Measurements from ENCODE around the gene WNT11. TPM values are rescaled to one million over a fixed set of nuclear protein-coding genes. Genes with fewer than 3 reads are reported as not detected.

WNT11 gene
- total RNA-seq, 1 experiment from 2014 or later: not detected

DNA sequence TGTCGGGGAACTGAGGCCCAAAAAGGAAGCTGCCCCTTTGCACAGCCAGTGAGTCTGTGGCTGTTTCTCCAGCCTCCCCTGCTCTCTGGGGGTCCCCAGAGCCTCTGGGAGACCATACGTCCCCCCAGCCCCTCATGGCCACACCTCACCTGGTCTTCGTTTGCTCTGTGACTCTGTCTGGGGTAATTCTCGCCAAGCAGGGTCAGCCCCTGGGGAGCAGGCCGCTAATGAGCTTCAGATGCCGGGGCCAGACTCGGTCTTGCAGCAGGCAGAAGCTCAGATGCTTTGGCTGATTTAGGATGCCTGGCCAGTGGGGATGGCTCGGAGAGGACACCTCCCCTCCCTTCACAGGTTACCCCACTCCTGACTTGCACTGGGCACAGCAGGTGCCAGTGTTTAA is 24.1 kb upstream of the WNT11 start:
- H3K36me3 ChIP-seq: no peaks in the 10 kb centered on the region
- no peak overlapping the region for H3K4me3 ChIP-seq
- H3K27me3 ChIP-seq: no peaks in the 10 kb centered on the region
- H3K9me3 ChIP-seq: no peaks in the 10 kb centered on the region
- no peak for DNase-seq

DNA sequence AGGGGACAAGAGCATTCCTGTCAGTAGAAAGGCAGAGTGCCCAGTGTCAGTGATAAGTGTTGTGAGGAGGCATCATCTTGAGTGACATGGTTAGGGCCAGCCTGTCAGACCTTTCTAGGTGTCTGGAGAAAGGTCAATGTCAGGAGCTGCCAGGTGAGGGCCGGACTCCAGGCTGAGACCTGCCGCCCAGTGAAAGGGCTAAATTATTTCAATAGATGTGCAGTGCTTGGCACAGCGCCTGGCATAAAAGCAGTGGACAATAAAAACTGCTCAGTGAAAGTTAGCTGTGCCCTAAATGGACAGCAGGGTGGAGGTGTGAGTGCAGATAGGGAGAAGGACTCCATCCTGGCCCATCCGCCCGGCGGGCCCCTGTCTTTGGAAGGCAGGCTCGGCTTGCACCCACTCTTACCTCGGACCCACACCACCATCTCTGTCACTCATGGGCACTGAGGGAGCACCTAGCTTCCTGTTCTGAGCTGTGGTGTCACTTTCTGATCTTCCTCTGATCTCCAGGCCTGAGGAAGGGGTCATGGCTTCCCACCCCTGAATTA is 23.5 kb upstream of the WNT11 start:
- Histone ChIP-seq H3K36me3 (no peaks in the 10 kb centered on the region), H3K27me3 (no peaks in the 10 kb centered on the region), H3K4me3 (no peak overlapping the region), H3K9me3 (no peaks in the 10 kb centered on the region)
- no peak for DNase-seq

DNA sequence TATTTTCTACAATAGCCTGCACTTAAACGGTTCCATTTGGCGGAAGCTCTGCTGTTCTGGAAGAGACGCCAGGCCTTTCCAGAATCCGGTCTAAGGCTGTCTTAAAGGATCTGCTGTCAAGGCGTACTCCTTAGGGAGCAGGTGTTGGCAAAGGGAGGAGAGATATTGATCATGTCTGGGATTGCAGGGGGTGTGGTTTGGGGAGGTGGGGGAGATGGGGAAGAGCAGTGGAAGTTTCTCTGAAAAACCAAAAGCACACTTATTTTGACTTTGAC is 22.5 kb upstream of the WNT11 start:
- no peak for DNase-seq
- H3K4me3 ChIP-seq: no peak overlapping the region
- H3K9me3 ChIP-seq: no peaks in the 10 kb centered on the region
- no peaks in the 10 kb centered on the region for H3K36me3 ChIP-seq
- H3K27me3 ChIP-seq: no peaks in the 10 kb centered on the region

DNA sequence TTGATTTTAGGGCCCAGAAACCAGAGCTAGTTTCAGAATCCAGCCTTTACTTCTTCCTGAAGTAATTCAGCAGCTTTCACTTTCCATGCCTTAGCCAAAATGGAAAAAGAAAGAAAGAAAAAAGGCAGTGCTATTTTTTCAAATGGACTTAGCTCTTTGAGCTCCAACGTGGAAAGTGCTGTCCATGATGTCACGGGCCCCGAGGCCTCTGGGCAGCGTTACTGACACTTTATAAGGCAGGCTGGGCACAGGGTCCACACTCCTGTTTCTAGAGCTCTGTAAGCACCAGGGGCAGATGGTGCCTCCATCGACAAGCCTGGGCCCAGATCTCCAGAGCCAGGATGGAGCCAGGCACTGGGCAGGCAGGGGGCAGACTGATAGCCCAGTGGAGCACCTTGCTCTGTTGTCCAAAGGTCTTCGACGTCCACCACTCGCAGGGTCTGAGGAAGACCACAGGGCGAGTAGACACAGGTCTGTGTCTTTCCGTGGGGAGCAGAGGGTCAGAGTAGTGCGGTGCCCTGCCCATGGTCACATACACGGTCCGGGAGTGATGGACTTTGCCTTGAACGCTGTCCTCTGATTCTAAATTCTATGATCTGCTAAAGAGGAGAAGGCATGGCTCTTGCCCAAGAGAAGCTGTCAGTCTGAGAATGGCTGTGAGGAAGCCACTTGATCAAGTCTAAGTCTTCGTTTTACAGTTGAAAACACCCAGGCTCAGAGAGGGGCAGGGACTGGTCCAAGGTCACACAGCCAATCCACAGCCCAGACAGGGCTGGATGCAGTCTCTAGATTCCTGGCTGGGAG is 22.0 kb upstream of the WNT11 start:
- H3K4me3 ChIP-seq: no peak overlapping the region
- H3K36me3 ChIP-seq: no peaks in the 10 kb centered on the region
- DNase-seq: no peak
- H3K9me3 ChIP-seq: no peaks in the 10 kb centered on the region
- H3K27me3 ChIP-seq: no peaks in the 10 kb centered on the region

DNA sequence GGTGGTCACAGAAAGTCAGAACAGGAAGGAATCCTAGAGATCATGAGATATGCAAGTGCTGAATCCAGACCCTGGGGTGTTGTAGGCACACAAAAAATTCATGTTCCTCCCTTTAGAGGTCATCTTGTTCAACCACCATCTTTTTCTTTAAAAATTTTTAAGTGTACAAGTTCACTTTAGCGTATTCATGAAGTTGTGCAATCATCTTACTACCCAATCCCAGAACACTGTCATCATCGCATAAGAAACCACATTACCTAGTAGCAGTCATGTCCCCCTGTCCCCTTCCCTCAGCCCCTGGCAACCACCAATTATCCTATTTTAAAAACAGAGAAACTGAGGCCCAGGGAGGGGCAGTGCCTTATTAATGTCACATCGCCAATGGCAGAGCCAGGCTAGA is 20.3 kb upstream of the WNT11 start:
- H3K27me3 ChIP-seq: no peaks in the 10 kb centered on the region
- no peak overlapping the region for H3K4me3 ChIP-seq
- no peaks in the 10 kb centered on the region for H3K9me3 ChIP-seq
- no peak for DNase-seq
- no peaks in the 10 kb centered on the region for H3K36me3 ChIP-seq

DNA sequence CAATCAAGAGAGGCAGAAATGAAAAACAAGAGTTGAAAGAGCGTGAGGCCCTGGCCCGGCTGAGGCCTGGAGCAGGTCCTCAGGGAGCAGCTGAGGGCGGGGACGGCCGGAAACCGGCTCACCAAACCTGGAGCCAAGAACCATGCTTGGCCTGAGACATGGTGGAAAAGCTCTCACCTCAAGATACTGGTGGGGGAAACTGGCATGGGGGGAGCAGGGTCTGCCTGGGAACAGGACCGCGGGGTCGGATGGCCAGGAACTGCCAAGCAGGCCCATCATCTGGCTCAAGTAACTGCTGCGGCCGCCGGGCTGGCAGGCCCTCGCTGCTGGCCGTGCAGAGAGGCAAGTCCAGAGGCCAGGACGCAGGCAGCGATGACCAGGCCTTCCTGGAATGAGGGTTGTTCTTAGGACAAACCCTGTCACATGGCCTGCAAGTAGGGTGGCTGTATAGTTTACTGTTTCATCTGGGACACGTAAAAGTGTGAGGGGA is 18.9 kb upstream of the WNT11 start:
- Histone ChIP-seq H3K4me3 (no peak overlapping the region), H3K27me3 (no peaks in the 10 kb centered on the region), H3K9me3 (no peaks in the 10 kb centered on the region), H3K36me3 (no peaks in the 10 kb centered on the region)
- DNase-seq: no peak

DNA sequence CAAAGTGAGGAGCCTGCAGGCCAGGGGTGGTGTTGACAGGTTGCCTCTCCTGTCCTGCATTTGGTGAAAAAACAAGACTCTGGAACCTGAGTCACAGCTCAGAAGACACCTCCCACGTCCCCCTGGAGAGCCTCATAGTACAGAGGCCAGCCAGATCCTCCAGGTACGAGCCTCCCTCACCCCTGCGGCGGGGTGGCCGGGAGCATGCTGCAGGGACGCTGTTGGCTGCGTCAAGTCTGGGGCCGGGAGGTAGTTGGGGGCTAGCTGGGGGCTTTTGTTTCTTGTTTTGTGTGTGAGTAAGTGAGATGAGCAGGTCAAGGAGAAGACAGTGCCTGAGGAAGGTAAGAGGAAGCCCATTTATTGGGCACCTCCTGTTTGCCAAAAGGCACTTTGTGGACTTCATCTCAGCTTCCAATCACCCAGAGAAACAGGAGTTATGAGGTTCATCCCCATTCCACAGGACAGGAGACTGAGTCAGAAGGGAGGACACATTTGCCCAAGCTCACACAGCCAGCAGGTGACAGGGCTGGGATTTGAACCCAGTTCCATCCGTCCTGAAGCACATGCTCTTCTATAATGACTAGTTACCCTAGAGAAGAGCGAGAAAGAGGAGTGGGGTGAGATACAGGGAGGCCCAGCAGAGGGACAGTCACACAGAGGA is 18.3 kb upstream of the WNT11 start:
- DNase-seq: no peak
- Histone ChIP-seq H3K27me3 (no peaks in the 10 kb centered on the region), H3K9me3 (no peaks in the 10 kb centered on the region), H3K36me3 (no peaks in the 10 kb centered on the region), H3K4me3 (no peak overlapping the region)

DNA sequence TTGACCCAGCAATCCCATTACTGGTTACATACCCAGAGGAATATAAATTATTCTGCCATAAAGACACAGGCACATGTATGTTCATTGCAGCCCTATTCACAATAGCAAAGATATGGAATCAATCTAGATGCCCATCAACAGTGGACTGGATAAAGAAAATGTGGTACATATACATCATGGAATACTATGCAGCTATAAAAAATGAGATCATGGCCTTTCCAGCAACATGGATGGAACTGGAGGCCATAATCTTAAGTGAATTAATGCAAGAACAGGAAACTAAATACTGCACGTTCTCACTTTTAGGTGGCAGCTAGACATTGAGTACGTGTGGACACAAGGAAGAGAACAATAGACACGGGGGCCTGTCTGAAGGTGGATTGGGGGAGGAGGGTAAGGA is 15.1 kb upstream of the WNT11 start:
- no peak for DNase-seq
- H3K36me3 ChIP-seq: no peaks in the 10 kb centered on the region
- H3K27me3 ChIP-seq: no peaks in the 10 kb centered on the region

DNA sequence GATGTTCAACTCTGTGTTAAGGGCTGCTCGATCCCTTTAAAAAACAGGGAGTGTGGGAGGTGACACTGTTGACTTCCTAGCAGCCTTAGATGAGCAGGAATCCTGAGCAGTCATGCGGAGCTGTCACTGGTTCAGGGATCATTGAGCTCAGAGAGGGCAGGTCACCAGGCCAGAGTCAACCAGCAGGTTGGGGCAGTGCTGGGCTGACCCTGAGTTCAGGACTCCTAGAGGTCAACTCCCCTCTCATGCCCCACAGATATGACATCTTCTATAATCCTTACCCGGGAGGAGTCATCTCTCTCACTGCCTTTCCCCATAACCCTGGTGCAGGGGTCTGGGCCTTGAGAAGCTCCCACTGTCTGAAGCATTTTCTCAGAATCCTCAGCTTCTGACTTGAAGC is 12.9 kb upstream of the WNT11 start:
- Histone ChIP-seq H3K9me3 (no peaks in the 10 kb centered on the region), H3K4me3 (no peak overlapping the region), H3K36me3 (no peaks in the 10 kb centered on the region), H3K27me3 (no peaks in the 10 kb centered on the region)
- no peak for DNase-seq

More for the DNA sequence above, 15.1 kb upstream of the WNT11 start:
- H3K4me3 ChIP-seq: no peak overlapping the region
- H3K9me3 ChIP-seq: no peaks in the 10 kb centered on the region

DNA sequence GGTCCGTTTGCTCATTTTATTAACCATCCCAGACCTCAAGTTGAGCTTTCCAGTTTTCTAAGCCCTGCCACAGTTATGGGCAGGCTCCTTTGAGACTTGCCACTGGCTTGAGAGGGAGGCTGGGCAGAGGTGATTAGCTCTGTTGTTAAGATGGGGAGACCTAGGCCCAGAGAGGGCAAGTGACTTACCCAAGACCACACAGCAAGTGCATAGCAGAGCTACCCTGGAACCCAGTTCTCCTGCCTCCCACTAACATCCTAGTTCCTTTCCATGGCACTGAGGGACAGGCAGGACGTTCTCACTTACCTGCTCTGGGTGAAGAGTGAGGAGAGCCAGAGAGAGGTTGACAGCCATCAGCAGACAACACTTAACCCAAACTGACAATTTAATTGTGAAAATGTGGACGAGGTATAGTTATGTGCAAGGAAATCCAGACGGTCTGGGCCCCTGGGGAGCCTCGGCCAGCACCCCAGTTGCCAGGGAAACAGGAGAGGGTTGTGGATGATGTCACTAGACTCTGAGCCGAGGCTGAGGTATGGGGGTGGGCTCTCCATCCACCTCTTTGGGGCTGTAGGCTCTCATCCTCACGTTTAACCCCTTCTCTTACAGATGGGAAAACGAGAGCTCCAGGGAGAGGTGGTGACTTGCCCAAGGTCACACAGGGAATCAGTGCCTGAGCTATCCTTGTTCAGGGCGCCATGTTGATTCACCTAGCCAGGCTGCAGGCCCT is 12.3 kb upstream of the WNT11 start:
- Histone ChIP-seq H3K27me3 (no peaks in the 10 kb centered on the region), H3K36me3 (no peaks in the 10 kb centered on the region), H3K4me3 (no peak overlapping the region), H3K9me3 (no peaks in the 10 kb centered on the region)
- DNase-seq: no peak

DNA sequence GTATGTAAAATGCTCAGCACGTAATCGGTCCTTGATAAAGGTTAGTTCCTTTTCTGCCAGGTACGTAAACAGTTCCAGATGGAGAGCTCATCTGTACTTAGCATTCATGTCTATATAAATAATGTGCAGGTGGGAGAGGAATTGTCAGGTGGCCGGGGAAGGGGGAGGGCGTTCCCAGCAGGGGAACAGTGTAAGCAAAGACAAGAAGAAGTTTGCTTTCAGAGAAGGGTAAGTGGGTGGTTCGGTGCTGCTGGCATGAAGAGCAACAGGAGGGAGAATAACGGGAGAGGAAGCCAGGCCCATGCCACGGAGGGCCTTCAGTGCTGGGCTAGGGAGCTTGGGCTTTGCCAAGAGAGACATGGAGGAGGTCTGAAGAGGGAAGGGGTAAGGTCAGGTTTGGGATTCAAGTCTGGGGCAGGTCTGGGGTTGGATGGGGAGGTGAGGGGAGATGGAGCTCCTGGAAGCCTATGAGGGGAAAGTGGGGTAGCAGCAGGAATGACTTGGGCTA is 11.4 kb upstream of the WNT11 start:
- Histone ChIP-seq H3K36me3 (no peaks in the 10 kb centered on the region), H3K9me3 (no peaks in the 10 kb centered on the region), H3K27me3 (no peaks in the 10 kb centered on the region), H3K4me3 (no peak overlapping the region)
- DNase-seq: no peak

DNA sequence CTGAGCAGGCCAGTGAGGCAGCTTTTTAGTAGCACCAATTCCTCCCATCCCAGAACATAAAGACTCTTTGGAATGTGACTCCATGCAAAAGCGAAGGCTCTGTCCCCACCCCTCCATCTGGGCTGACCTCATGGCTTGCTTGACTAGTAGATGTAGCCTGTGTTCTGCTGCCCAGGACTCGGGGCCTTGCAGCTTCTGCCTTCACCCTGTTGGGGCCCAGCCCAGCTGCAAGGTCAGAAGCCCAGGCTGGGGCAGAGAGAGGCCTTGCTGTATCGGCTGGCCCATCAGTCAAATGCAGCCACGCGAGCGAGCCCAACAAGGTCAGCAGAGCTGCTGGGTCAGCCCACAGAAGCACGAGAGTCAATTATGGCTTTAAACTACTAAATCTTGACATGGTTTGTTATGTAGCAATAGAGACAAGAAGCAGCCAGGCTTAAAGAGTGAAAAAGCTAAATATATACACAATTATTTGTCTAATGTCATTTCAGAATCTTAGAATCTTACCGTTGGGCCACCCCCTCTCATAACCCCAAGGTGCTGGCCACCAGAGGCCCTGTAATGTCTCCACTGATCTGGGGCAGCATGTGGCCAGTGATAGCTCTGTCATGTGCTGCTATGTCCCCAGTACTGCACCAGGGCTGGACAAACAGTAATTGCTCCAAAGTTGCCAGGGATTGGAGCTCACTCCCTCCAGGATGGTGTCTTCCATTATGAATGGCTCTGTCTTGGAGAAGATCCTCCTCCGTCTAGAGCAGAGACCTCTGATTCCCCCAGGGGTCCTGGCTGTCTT is 10.4 kb upstream of the WNT11 start:
- DNase-seq: no peak

DNA sequence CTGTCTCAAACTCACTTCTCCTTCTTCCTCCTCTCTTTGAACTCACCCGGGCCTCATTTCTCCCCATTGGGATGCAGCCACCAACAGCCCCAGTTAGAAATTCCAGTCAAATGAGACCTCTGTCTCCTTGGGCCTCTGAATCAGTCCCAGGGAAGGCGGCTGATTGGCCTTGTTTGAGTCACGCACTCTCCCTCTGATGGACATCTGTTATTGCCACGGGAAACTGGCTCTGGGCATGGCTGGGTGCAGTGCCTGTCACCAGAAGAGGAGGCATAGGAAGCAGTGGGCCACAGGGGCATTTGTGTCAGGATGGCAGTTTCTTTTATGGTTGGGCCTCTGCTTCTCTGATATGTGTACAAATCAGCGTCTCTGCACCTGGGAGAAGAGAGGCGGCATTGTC is 9.6 kb upstream of the WNT11 start:
- Histone ChIP-seq H3K27me3 (peaks cover 5% of the 10 kb centered on the region), H3K36me3 (no peaks in the 10 kb centered on the region), H3K9me3 (no peaks in the 10 kb centered on the region), H3K4me3 (no peak overlapping the region)
- peak; percentile 39 for DNase-seq

More for the DNA sequence above, 10.4 kb upstream of the WNT11 start:
- Histone ChIP-seq H3K4me3 (no peak overlapping the region), H3K27me3 (no peaks in the 10 kb centered on the region), H3K9me3 (no peaks in the 10 kb centered on the region), H3K36me3 (no peaks in the 10 kb centered on the region)

DNA sequence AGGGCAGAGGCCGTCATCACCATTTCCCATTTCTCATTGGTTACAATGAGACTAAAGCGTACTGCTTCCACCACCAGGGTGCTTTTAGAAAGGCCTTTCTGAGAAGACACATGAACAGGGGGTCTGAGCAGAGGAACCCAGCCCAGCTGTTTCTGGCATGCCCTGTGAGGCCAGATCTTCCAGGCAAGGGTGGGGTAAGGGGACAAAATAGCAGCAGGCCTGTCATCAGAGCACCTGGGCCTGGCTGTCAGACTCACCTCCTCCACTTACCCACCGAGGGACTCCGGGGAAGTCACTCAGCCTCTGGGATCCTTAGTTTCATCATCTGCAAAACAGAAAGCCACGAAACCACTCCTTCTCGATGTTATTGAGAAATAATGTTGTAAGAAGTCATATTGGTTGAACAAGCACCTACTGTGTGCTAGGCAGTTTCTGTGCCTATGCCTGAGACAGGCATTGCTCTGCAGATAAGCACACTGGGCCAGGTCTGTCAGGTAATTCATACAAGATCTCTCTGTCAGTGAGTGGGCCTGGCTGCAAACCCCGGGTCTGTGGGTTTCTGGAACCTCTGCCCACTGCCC is 8.8 kb upstream of the WNT11 start:
- no peaks in the 10 kb centered on the region for H3K9me3 ChIP-seq
- no peak overlapping the region for H3K4me3 ChIP-seq
- DNase-seq: no peak
- H3K36me3 ChIP-seq: no peaks in the 10 kb centered on the region
- H3K27me3 ChIP-seq: peaks cover 6% of the 10 kb centered on the region

DNA sequence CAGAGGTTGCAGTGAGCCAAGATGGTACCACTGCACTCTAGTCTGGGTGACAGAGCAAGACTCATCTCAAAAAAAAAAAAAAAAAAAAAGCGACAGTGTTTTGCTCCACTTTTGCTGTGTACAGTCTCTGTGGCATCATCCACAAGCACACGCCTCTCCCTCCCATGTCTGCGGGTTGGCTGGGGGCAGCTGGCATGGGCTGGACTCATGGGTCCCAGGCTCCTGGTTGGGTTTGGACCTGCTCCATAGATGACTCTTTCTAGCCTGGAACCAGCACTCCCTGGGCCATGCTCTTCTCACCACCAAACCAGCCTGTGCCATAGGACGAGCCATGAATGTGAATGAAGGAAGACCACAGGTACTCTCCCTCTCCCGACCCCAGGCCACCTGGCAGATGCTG is 7.9 kb upstream of the WNT11 start:
- Histone ChIP-seq H3K36me3 (no peaks in the 10 kb centered on the region), H3K4me3 (no peak overlapping the region), H3K27me3 (peaks cover 12% of the 10 kb centered on the region), H3K9me3 (no peaks in the 10 kb centered on the region)
- DNase-seq: no peak
